ENCODE data around the gene CC2D2A. TPM values are rescaled to one million over a fixed set of nuclear protein-coding genes. Genes with fewer than 3 reads are reported as not detected.

Gene CC2D2A
- total RNA-seq, 1 experiment from 2014 or later, result 13.0 TPM

- no peaks in the 10 kb centered on the region for H3K9me2 ChIP-seq (ENCODE audit: insufficient read depth)
- H3K4me3 ChIP-seq (replicated peaks in 1 of 2; ENCODE audit: low read depth in 1 of 2, low read length in 2 of 2), result no peak overlapping the region
- BruUV-seq (replicated peaks), result no TSS peak
- ChIA-PET RAD21 (ENCODE audit: low non-redundant PET in 1 of 2, low total read pairs in 2 of 2, uncharacterized antibody in 2 of 2, unreplicated experiment in 2 of 2) (no interaction called here), CTCF (no interaction called here), POLR2A (no interaction called here)
- peaks cover 15% of the 10 kb centered on the region for H3K27me3 ChIP-seq (ENCODE audit: insufficient read depth, low read length)
- intact Hi-C loops (cut with micrococcal nuclease), result no loop called here
- no peak for ATAC-seq
- no peak overlapping the region for H3K9ac ChIP-seq (ENCODE audit: low read length)
- no peak overlapping the region for H3K4me2 ChIP-seq (ENCODE audit: low read length)
- no peak overlapping the region for H3K27ac ChIP-seq (ENCODE audit: low read depth, low read length)
- H3K4me1 ChIP-seq (ENCODE audit: control insufficient read depth in 1 of 2, insufficient read depth in 2 of 2, low read length in 2 of 2), result no peaks in the 10 kb centered on the region
- no peaks in the 10 kb centered on the region for H3K79me2 ChIP-seq (ENCODE audit: insufficient read depth, low read length)
- no peaks in the 10 kb centered on the region for H3K9me3 ChIP-seq (ENCODE audit: control insufficient read depth in 1 of 2, insufficient read depth in 1 of 2, low read depth in 1 of 2, low read length in 2 of 2)
- no peaks in the 10 kb centered on the region for H4K20me1 ChIP-seq (ENCODE audit: insufficient read depth)
- no peak for TF ChIP-seq REST (IDR thresholded peaks at IDR 0.05; ENCODE audit: low read depth)
- no peak for TF ChIP-seq SP1 (IDR thresholded peaks at IDR 0.05; ENCODE audit: low read depth)
- TF ChIP-seq ZFX (IDR thresholded peaks at IDR 0.05), result no peak
- no peak for TF ChIP-seq CBX3 (IDR thresholded peaks at IDR 0.05; ENCODE audit: low read depth)
- no peaks in the 10 kb centered on the region for H3K36me3 ChIP-seq (ENCODE audit: control insufficient read depth in 1 of 2, insufficient read depth in 2 of 2, low read length in 2 of 2)
- no peak for DNase-seq (ENCODE audit: low read depth, low spot score)
- H2AFZ ChIP-seq (ENCODE audit: low read depth, low read length, poor library complexity, severe bottlenecking), result no peak overlapping the region
Measured at GRCh38 chr4:15427161-15427560, 42.5 kb upstream of the CC2D2A start.

- no peak within 1 kb of the TSS for H3K27ac ChIP-seq (ENCODE audit: low read depth, low read length)
- CTCF ChIA-PET, result no interaction called here
Measured at GRCh38 chr4:15427701-15428100, 42.0 kb upstream of the CC2D2A start, which contains the start of gene C1QTNF7. Gene C1QTNF7, plus strand, starts transcription at chr4:15428033. Its CDS starts 7,711 bp downstream, at chr4:15435744.

More at GRCh38 chr4:15427701-15428100, 42.0 kb upstream of the CC2D2A start, which contains the start of gene C1QTNF7:
- ChIA-PET POLR2A (no interaction called here), RAD21 (ENCODE audit: low non-redundant PET in 1 of 2, low total read pairs in 2 of 2, uncharacterized antibody in 2 of 2, unreplicated experiment in 2 of 2) (no interaction called here)
- Histone ChIP-seq H4K20me1 (ENCODE audit: insufficient read depth) (no peaks in the 10 kb centered on the region), H3K4me3 (replicated peaks in 1 of 2; ENCODE audit: low read depth in 1 of 2, low read length in 2 of 2) (no peak within 1 kb of the TSS), H2AFZ (ENCODE audit: low read depth, low read length, poor library complexity, severe bottlenecking) (no peak within 1 kb of the TSS), H3K79me2 (ENCODE audit: insufficient read depth, low read length) (no peaks in the 10 kb centered on the region), H3K4me1 (ENCODE audit: control insufficient read depth in 1 of 2, insufficient read depth in 2 of 2, low read length in 2 of 2) (no peaks in the 10 kb centered on the region), H3K9me2 (ENCODE audit: insufficient read depth) (no peaks in the 10 kb centered on the region), H3K27me3 (ENCODE audit: insufficient read depth, low read length) (peaks cover 15% of the 10 kb centered on the region), H3K4me2 (ENCODE audit: low read length) (no peak within 1 kb of the TSS), H3K36me3 (ENCODE audit: control insufficient read depth in 1 of 2, insufficient read depth in 2 of 2, low read length in 2 of 2) (no peaks in the 10 kb centered on the region), H3K9ac (ENCODE audit: low read length) (no peak within 1 kb of the TSS), H3K9me3 (ENCODE audit: control insufficient read depth in 1 of 2, insufficient read depth in 1 of 2, low read depth in 1 of 2, low read length in 2 of 2) (no peaks in the 10 kb centered on the region)
- intact Hi-C loops (cut with micrococcal nuclease), result no loop called here
- BruUV-seq (replicated peaks), result no TSS peak
- TF ChIP-seq RAD21 (IDR thresholded peaks at IDR 0.05; ENCODE audit: low read depth), result no peak
- no peak for DNase-seq (ENCODE audit: low read depth, low spot score)
- ATAC-seq, result no peak
